ENCODE data around the gene CDH4. TPM values are rescaled to one million over a fixed set of nuclear protein-coding genes. Genes with fewer than 3 reads are reported as not detected.

CDH4 gene
- total and polyA plus RNA-seq, 2 donors (not counting 3 experiments of a cell fraction or from before 2014, with no cell fraction given): 0.17 to 0.51 TPM

DNA sequence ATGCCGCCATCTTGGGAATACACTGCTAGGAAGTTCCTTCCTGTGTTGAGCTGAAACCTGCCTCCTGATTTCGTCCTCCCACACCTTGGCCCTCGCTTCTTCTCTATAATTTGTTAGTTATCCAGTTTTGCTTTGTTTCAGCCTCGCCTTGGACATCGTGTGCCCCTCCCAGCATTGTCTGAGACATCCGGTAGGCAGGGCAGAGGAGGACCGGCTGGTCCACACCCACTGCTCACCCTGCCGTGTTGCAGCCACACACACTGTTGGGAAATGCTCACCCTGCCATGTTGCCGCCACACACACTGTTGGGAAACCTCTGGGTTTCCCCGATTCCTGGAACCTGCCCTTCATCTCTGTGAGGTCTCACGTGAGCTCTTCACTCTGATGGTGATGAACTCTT, 105.1 kb downstream of the CDH4 start:
- Histone ChIP-seq H3K36me3 (ENCODE audit: control insufficient read depth in 2 of 2, extremely low read depth in 1 of 2, insufficient read depth in 2 of 2, low read length in 2 of 2) (no peaks in the 10 kb centered on the region), H3K4me2 (ENCODE audit: insufficient read depth, low read length) (no peak overlapping the region), H3K4me1 (ENCODE audit: control insufficient read depth, extremely low read depth, insufficient read depth, low read length) (no peaks in the 10 kb centered on the region), H3K9me1 (replicated peaks; ENCODE audit: control insufficient read depth, extremely low read depth, insufficient read depth, low read length) (no peaks in the 10 kb centered on the region), H3K4me3 (replicated peaks in 1 of 3; ENCODE audit: insufficient read depth in 1 of 3, low read depth in 1 of 3, low read length in 3 of 3) (no peak overlapping the region), H3K9ac (replicated peaks; ENCODE audit: extremely low read depth, insufficient read depth, low read length) (no peak overlapping the region), H2AFZ (ENCODE audit: low read depth, low read length) (no peak overlapping the region), H3K79me2 (ENCODE audit: control insufficient read depth, insufficient read depth, low read length) (no peaks in the 10 kb centered on the region), H4K20me1 (replicated peaks; ENCODE audit: control insufficient read depth, extremely low read depth, insufficient read depth, low read length) (no peaks in the 10 kb centered on the region), H3K27me3 (ENCODE audit: control insufficient read depth in 2 of 2, insufficient read depth in 2 of 2, low read length in 2 of 2) (no peaks in the 10 kb centered on the region), H3K9me3 (replicated peaks; ENCODE audit: control insufficient read depth, insufficient read depth, low read length) (peaks cover 10% of the 10 kb centered on the region), H3K27ac (ENCODE audit: insufficient read depth, low read depth, low read length) (no peak overlapping the region)
- BruUV-seq (replicated peaks): no TSS peak
- dilution Hi-C loops (cut with MboI; ENCODE audit: extremely low pct_ligation_motif_present, low sequenced_read_pairs) (no loop called here), intact Hi-C loops (cut with micrococcal nuclease) (no loop called here)
- FAIRE-seq: no peak
- ChIA-PET CTCF (no interaction called here), POLR2A (no interaction called here)
- TF ChIP-seq EZH2 (IDR thresholded peaks at IDR 0.05; ENCODE audit: borderline replicate concordance, low read depth, low read length, severe bottlenecking) (no peak), POLR2A (IDR thresholded peaks at IDR 0.05; ENCODE audit: low read depth, low read length) (no peak), POLR2AphosphoS5 (IDR thresholded peaks at IDR 0.05; ENCODE audit: insufficient read depth, low read depth, low read length) (no peak), GATA2 (IDR thresholded peaks at IDR 0.05; ENCODE audit: insufficient read depth, insufficient read length, low read depth, low read length) (no peak), MYC (IDR thresholded peaks at IDR 0.05; ENCODE audit: low read depth, low read length) (no peak), FOS (IDR thresholded peaks at IDR 0.05; ENCODE audit: borderline replicate concordance, insufficient read depth, low read length) (no peak), CTCF (IDR thresholded peaks at IDR 0.05; ENCODE audit: extremely low read depth in 1 of 2, insufficient read depth in 1 of 2, low read depth in 1 of 2, low read length in 2 of 2) (no peak), JUN (IDR thresholded peaks at IDR 0.05; ENCODE audit: borderline replicate concordance, insufficient read depth, insufficient read length, low read depth) (no peak)
- TF ChIP-seq, protein P1, sequence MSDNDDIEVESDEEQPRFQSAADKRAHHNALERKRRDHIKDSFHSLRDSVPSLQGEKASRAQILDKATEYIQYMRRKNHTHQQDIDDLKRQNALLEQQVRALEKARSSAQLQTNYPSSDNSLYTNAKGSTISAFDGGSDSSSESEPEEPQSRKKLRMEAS (IDR thresholded peaks at IDR 0.05; ENCODE audit: insufficient read depth, insufficient read length): no peak
- DNase-seq (ENCODE audit: low read depth, low spot score): no peak

Data from endothelial cell of umbilical vein (primary cell).